Muscle layer of duodenum (tissue), 2 donors: ENCODE measurements around the gene REG1B.
A peak's percentile ranks its signal among the peaks of the same experiment; 100 is the strongest.

Source experiments
- H3K27ac ChIP-seq: one replicate; pipeline ENCODE4 v1.7.0; 2013; ENCODE audit warnings: mild to moderate bottlenecking, low read length
- H3K27me3 ChIP-seq: one replicate; pipeline ENCODE4 v1.7.0; 2013; ENCODE audit warnings: low read depth, mild to moderate bottlenecking, control low read depth, low read length
- H3K36me3 ChIP-seq, 2 donors: one replicate each; pipeline ENCODE4 v1.7.0; 2013; ENCODE audit warnings: low read length in 2 of 2, control low read depth in 1 of 2, mild to moderate bottlenecking in 1 of 2; ENCODE audit not compliant: insufficient read depth in 2 of 2, control insufficient read depth in 1 of 2
- H3K4me1 ChIP-seq, 2 donors: one replicate each; pipeline ENCODE4 v1.7.0; 2013; ENCODE audit warnings: low read length in 2 of 2, mild to moderate bottlenecking in 2 of 2, control low read depth in 1 of 2, moderate library complexity in 1 of 2; ENCODE audit not compliant: insufficient read depth in 2 of 2, control insufficient read depth in 1 of 2
- H3K4me3 ChIP-seq, 2 donors: one replicate each; pipeline ENCODE4 v1.7.0; 2013; ENCODE audit warnings: low read length in 2 of 2, low read depth in 1 of 2, mild to moderate bottlenecking in 1 of 2
- H3K9me3 ChIP-seq, 2 donors: one replicate each; pipeline ENCODE4 v1.7.0; 2013; ENCODE audit warnings: low read length in 2 of 2, control low read depth in 1 of 2, mild to moderate bottlenecking in 1 of 2; ENCODE audit not compliant: control insufficient read depth in 1 of 2
- donor health status: healthy.

Gene REG1B

DNA sequence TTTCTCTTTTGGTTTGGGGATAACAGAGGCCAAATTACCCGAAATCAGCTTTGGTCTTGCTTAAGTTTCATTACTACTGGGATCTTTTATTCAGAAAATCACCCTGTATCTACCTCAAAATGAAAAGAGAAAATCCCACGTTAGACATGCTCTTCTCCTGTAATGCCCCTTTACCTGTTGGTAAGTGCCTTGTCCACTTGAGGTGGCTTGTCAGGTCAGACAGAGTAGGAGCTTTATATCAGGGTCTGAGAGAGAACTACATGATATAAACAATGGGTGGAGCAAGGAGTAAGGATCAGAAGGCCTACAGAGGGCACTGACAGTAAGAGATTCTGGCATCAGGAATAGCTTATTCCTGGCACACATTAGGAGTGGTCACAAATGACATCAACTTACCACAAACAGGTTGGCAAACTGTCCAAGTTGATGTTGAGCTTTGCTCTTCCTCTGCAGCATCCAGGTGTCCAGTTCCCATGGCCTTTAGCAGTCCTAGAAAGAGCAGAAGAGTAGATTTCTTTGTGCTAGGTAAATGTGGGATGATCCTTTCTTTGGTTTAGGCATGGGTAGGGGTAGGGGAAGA is at the start of gene REG1B:
Gene REG1B (minus strand): TSS at position 209 of the 580 bp plus-strand sequence. CDS start 381 bp downstream, outside the sequence.
- Histone ChIP-seq H3K9me3 (peaks cover 0 to 3% of the 10 kb centered on the region in 2 donors), H3K36me3 (no peaks in the 10 kb centered on the region), H3K27me3 (no peaks in the 10 kb centered on the region), H3K4me1 (no peaks in the 10 kb centered on the region), H3K27ac (no peak within 1 kb of the TSS), H3K4me3 (no peak within 1 kb of the TSS)

DNA sequence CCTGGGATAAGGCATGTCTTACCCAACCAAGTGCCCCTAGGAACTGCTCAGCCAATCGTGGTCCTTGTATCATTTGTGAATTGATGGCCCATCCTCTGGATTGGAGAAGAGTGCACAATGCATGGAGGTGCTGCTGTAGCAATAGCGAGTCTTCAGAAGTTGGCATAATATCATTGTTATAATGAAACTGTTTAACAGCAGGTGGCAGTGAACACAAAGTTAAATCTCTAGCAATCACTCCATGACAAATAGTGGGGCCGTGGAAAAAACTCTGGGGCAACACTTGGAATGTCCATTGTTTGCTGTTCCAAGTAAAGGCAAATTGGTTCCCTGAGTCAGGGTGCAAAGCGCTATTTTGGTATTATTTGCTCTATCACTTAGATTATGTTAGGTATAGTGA is 43.9 kb upstream of the REG1B start:
- no peaks in the 10 kb centered on the region for H3K36me3 ChIP-seq
- H3K27me3 ChIP-seq = no peaks in the 10 kb centered on the region
- H3K9me3 ChIP-seq = no peaks in the 10 kb centered on the region
- H3K27ac ChIP-seq = no peak overlapping the region
- H3K4me1 ChIP-seq = no peaks in the 10 kb centered on the region
- no peak overlapping the region for H3K4me3 ChIP-seq

GRCh38 chr2:79129804-79130203 is 42.0 kb upstream of the REG1B start:
- H3K9me3 ChIP-seq = no peaks in the 10 kb centered on the region
- H3K4me3 ChIP-seq = no peak overlapping the region
- no peak overlapping the region for H3K27ac ChIP-seq
- H3K36me3 ChIP-seq = no peaks in the 10 kb centered on the region
- H3K27me3 ChIP-seq = no peaks in the 10 kb centered on the region
- H3K4me1 ChIP-seq = no peaks in the 10 kb centered on the region

DNA sequence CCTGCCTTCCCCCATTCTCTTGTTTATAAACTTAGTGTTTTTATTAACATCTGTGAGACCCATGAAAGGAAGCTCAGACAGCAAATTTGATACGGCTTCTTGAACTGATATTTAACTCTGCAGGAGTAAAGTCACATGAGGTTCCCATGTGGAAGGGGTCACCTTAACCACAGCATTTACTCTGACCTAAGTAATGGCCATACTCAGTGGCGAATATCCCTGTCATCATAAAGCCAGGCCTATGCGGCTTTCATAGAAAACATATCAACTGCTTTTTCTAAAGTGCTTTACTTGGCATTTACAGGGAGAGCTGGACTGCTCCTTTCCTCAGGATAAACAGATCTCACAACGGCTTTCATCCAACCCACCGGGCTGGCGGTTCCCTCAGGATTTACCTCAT is 41.5 kb upstream of the REG1B start:
- no peak overlapping the region for H3K4me3 ChIP-seq
- H3K36me3 ChIP-seq = no peaks in the 10 kb centered on the region
- H3K27ac ChIP-seq = no peak overlapping the region
- no peaks in the 10 kb centered on the region for H3K9me3 ChIP-seq
- no peaks in the 10 kb centered on the region for H3K27me3 ChIP-seq
- H3K4me1 ChIP-seq = no peaks in the 10 kb centered on the region

GRCh38 chr2:79128406-79128805 is 40.6 kb upstream of the REG1B start:
- H3K4me1 ChIP-seq = no peaks in the 10 kb centered on the region
- no peaks in the 10 kb centered on the region for H3K27me3 ChIP-seq
- no peaks in the 10 kb centered on the region for H3K36me3 ChIP-seq
- no peaks in the 10 kb centered on the region for H3K9me3 ChIP-seq
- H3K4me3 ChIP-seq = no peak overlapping the region
- H3K27ac ChIP-seq = no peak overlapping the region

- no peaks in the 10 kb centered on the region for H3K4me1 ChIP-seq
- no peaks in the 10 kb centered on the region for H3K9me3 ChIP-seq
- no peak overlapping the region for H3K4me3 ChIP-seq
- H3K36me3 ChIP-seq = no peaks in the 10 kb centered on the region
- H3K27ac ChIP-seq = no peak overlapping the region
- no peaks in the 10 kb centered on the region for H3K27me3 ChIP-seq
Measured at GRCh38 chr2:79125721-79125985, 37.9 kb upstream of the REG1B start.

- no peaks in the 10 kb centered on the region for H3K27me3 ChIP-seq
- no peaks in the 10 kb centered on the region for H3K4me1 ChIP-seq
- no peak overlapping the region for H3K4me3 ChIP-seq
- no peak overlapping the region for H3K27ac ChIP-seq
- H3K9me3 ChIP-seq = no peaks in the 10 kb centered on the region
- no peaks in the 10 kb centered on the region for H3K36me3 ChIP-seq
Measured at GRCh38 chr2:79124907-79125720, 37.3 kb upstream of the REG1B start.

- Histone ChIP-seq H3K36me3 (no peaks in the 10 kb centered on the region), H3K4me1 (no peaks in the 10 kb centered on the region), H3K27ac (peak overlapping the region; percentile 27), H3K27me3 (no peaks in the 10 kb centered on the region), H3K4me3 (peak overlapping the region in 1 of 2 donors; percentile 59), H3K9me3 (no peaks in the 10 kb centered on the region)
Measured at GRCh38 chr2:79122676-79123075, 34.9 kb upstream of the REG1B start.

DNA sequence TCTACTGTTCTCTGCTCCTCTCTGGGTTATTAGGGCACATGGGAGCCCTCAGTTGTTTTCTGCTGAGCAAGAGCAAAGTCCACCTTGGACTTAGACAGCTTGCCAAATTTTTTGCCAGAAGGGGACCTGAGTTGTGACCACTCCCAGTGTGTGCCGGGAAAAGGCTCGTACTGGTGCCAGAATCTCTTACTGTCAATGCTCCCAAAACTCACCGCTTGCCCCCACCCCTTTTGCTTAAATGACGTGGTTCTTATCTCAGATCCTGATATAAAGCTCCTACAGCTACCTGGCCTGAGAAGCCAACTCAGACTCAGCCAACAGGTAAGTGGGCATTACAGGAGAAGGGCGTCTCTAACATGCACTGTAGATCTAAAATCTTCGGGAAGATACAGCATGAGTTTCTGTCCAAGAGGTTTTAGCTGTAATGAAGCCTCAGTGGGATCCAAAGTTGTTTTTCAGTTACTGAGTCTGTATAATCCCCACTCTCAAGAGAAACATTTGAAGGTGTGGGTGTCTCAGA is 32.5 kb upstream of the REG1B start, which contains the start of gene REG1A:
Gene REG1A (plus strand): TSS at position 295 of the 520 bp plus-strand sequence. CDS start 374 bp downstream, outside the sequence.
- Histone ChIP-seq H3K9me3 (no peaks in the 10 kb centered on the region), H3K27ac (peak within 1 kb of the TSS; percentile 77), H3K4me1 (no peaks in the 10 kb centered on the region), H3K36me3 (no peaks in the 10 kb centered on the region), H3K4me3 (peak within 1 kb of the TSS in 1 of 2 donors; percentile 59), H3K27me3 (no peaks in the 10 kb centered on the region)

DNA sequence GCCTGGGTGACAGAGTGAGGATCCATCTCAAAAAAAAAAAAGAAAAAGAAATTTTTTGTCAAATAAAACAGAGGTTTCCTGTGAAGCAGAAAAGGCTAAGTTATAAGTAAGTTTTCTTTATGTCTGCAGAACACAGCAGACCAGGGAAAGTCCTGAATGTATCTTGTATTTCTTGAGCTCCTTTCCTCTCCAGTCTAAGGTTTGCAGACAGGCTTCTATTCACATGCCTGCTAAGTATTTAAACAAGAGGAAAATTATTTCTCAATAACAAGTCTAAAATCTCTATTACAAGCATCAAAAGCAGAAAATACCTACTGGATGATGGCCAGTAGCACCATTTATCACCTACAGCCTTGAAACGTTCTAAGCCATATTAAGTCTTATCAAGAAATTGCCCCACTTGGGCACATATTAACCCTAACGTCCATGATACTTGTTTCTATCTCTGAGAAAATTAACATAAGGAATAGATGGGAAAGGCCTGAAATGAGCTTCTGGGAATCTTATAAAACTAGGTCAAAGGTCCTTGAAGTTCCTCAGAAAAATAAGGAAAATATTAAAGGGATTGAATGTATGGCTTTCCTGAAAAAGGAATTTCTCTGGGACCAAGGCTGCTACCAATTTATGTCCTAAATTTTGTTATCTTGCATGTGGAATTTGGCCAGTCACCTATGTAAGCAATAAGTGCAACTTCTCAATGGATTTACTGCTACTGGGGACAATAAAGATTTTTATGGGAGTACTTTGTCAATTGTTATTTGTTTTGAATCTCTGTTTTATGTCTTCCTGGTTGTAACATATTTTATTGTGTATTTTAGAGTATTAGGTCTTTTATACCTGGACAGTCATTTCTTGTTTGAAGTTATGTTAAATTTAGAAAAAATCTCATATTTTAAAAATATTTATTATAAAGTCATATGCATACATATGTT is 29.5 kb upstream of the REG1B start:
- Histone ChIP-seq H3K36me3 (no peaks in the 10 kb centered on the region), H3K4me3 (no peak overlapping the region), H3K4me1 (no peaks in the 10 kb centered on the region), H3K27me3 (no peaks in the 10 kb centered on the region), H3K27ac (no peak overlapping the region), H3K9me3 (no peaks in the 10 kb centered on the region)
